Activated CD8-positive, alpha-beta T cell treated with anti-CD3 and anti-CD28 coated beads for 36 hours (primary cell): Measurements from ENCODE around the gene REC8. TPM values are rescaled to one million over a fixed set of nuclear protein-coding genes. Genes with fewer than 3 reads are reported as not detected.

Experiments used
- ATAC-seq: fragments of 200-7000 bp; cut with Tn5 transposase; one replicate; pipeline ENCODE4 v1.10.0; 2021; ENCODE audit warnings: mild to moderate bottlenecking, moderate library complexity
- CTCF ChIA-PET: fragments of 350-600 bp; sonication (Branson Sonifier 250); formaldehyde crosslinking; loops from one replicate; lab custom pipeline; 2021; ENCODE audit warnings: antibody characterized with exemption; lab: Charles Lee
- POLR2A ChIA-PET: fragments of 350-600 bp; sonication (Branson Sonifier 250); formaldehyde crosslinking; loops from one replicate; lab custom pipeline; 2021; ENCODE audit warnings: antibody characterized with exemption; lab: Charles Lee
- DNase-seq: peaks from one replicate; pipeline ENCODE4 v3.0.0-alpha.2; 2020
- H3K27ac Mint-ChIP-seq: one replicate; pipeline ENCODE4 v1.8.0; 2021; ENCODE audit warnings: mild to moderate bottlenecking, mixed read lengths
- H3K27me3 Mint-ChIP-seq: one replicate; pipeline ENCODE4 v1.8.0; 2021; ENCODE audit warnings: mixed read lengths
- H3K36me3 Mint-ChIP-seq: one replicate; pipeline ENCODE4 v1.8.0; 2021; ENCODE audit warnings: low read depth, mixed read lengths
- H3K4me1 Mint-ChIP-seq: one replicate; pipeline ENCODE4 v1.8.0; 2021; ENCODE audit warnings: low read depth, mixed read lengths
- H3K4me3 Mint-ChIP-seq: one replicate; pipeline ENCODE4 v1.8.0; 2021; ENCODE audit warnings: mild to moderate bottlenecking, moderate library complexity, mixed read lengths
- H3K9me3 Mint-ChIP-seq: one replicate; pipeline ENCODE4 v1.8.0; 2021; ENCODE audit warnings: mixed read lengths
- intact Hi-C: fragments of 100-400 bp; cut with micrococcal nuclease; formaldehyde crosslinking; loops from one replicate; pipeline ENCODE4 v1.10.0; 2022
- total RNA-seq, 2 experiments: library from RNA; stranded (reverse); gene quantifications; one replicate each; pipeline ENCODE4 v1.2.3, GENCODE V29; 2021
- TF ChIP-seq, protein P1 (sequence below): fragments of 200-600 bp; IDR thresholded peaks from one replicate; pipeline ENCODE4 v1.8.0; 2022; ENCODE audit warnings: antibody characterized with exemption, mild to moderate bottlenecking

The REC8 gene
- total RNA-seq, 2 experiments from 2014 or later = 25.0 to 32.9 TPM

DNA sequence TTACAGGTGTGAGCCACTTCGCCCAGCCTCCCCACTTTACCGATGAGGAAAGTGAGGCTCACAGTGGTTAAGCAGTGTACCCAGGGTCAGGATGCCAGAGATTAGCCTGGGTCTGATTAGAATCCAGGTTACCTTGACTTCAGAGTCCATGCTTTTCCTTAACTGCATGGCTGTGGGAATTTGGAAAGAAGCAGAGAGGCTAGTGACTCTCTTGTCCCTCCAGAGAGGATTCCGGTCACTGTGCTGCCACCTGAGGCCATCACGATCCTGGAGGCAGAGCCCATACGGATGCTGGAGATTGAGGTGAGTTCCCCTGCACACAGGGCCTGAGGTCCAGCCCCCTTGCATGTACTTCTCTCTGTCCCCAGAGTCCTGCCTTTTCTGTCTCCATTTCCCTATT, 4.7 kb downstream of the REC8 start:
- DNase-seq (no peak), ATAC-seq (no peak)
- Mint-ChIP-seq H3K27ac (no peak overlapping the region), H3K36me3 (peaks cover 11% of the 10 kb centered on the region), H3K4me3 (no peak overlapping the region), H3K4me1 (peaks cover under 1% of the 10 kb centered on the region), H3K9me3 (no peaks in the 10 kb centered on the region), H3K27me3 (no peaks in the 10 kb centered on the region)
- ChIA-PET POLR2A (interaction anchor here (0.8 to 9.4 kb wide), 8 partner anchors 9 to 71 kb away, joined by 3 to 90 read pairs (median 17); partner anchors contain the start of genes IPO4, IRF9, PSME2 and TM9SF1), CTCF (interaction anchor here (2.1 kb wide), 1 partner anchor 15 kb away, joined by 7 read pairs; the partner anchor contains the start of gene IRF9)
- intact Hi-C loops = no loop called here
- TF ChIP-seq, protein P1, sequence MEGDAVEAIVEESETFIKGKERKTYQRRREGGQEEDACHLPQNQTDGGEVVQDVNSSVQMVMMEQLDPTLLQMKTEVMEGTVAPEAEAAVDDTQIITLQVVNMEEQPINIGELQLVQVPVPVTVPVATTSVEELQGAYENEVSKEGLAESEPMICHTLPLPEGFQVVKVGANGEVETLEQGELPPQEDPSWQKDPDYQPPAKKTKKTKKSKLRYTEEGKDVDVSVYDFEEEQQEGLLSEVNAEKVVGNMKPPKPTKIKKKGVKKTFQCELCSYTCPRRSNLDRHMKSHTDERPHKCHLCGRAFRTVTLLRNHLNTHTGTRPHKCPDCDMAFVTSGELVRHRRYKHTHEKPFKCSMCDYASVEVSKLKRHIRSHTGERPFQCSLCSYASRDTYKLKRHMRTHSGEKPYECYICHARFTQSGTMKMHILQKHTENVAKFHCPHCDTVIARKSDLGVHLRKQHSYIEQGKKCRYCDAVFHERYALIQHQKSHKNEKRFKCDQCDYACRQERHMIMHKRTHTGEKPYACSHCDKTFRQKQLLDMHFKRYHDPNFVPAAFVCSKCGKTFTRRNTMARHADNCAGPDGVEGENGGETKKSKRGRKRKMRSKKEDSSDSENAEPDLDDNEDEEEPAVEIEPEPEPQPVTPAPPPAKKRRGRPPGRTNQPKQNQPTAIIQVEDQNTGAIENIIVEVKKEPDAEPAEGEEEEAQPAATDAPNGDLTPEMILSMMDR = no peak

DNA sequence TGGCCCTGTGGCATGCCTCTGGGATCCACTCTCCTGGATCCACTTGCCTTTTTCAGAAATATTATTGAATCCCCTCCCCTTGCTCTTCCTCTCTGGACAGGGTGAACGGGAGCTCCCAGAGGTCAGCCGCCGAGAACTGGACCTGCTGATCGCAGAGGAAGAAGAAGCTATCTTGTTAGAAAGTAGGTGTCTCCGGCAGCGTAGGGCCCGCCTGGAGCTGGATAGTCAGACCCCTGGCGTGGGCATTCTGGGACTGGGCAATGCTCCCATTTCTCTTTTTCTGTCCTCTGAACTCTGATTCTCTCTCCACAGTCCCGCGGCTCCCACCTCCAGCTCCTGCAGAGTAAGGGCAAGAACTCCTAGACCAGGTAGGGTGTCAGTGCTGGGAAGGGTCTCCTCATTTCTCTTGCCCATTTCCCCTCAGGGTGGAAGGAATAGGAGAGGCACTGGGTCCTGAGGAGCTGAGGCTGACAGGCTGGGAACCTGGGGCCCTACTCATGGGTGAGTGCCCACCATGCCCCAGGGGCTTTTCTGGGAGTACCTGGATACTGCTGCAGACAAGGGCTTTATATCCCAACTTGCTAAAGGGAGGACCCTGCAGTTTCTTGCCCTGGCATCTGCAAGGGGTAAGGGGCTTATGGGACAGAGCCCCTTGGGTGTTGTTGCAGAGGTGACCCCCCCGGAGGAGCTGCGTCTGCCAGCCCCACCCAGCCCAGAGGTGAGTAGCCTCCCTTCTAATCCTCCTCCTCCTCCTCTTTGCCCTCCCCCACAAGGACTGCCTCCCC, 5.4 kb downstream of the REC8 start:
- ATAC-seq (no peak), DNase-seq (no peak)
- TF ChIP-seq, protein P1 = no peak
- H3K36me3 Mint-ChIP-seq = peaks cover 14% of the 10 kb centered on the region
- no peaks in the 10 kb centered on the region for H3K9me3 Mint-ChIP-seq
- H3K4me3 Mint-ChIP-seq = no peak overlapping the region
- H3K27ac Mint-ChIP-seq = no peak overlapping the region
- CTCF ChIA-PET = no interaction called here
- intact Hi-C loops = no loop called here
- POLR2A ChIA-PET = interaction anchor here (0.6 to 9.4 kb wide), 8 partner anchors 8 to 71 kb away, joined by 3 to 89 read pairs (median 12); partner anchors contain the start of genes IPO4, IRF9, PSME2 and TM9SF1
- no peaks in the 10 kb centered on the region for H3K4me1 Mint-ChIP-seq
- H3K27me3 Mint-ChIP-seq = no peaks in the 10 kb centered on the region

DNA sequence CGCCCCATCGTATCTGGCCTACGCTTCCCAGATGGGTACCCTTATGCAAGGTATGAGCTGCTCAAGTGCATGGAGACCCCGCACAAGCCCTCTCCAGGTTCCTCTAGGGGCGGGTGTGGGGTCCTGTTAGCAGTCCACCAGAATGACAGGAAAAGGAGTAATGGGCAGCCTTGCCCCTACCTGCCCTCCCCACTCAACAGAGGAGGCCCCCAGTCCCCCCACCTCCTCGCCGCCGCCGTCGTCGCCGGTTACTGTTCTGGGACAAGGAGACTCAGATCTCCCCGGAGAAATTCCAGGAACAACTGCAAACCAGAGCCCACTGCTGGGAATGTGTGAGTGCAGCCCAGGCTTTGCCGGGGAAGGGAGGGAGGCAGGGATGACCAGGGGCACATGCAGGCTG, 6.0 kb downstream of the REC8 start:
- no peak overlapping the region for H3K4me3 Mint-ChIP-seq
- ATAC-seq (no peak), DNase-seq (no peak)
- H3K9me3 Mint-ChIP-seq = no peaks in the 10 kb centered on the region
- H3K27me3 Mint-ChIP-seq = no peaks in the 10 kb centered on the region
- CTCF ChIA-PET = interaction anchor here (2.7 kb wide), 1 partner anchor 17 kb away, joined by 13 read pairs; the partner anchor contains the start of gene IRF9
- H3K4me1 Mint-ChIP-seq = peaks cover 2% of the 10 kb centered on the region
- no peak overlapping the region for H3K27ac Mint-ChIP-seq
- TF ChIP-seq, protein P1 = no peak
- intact Hi-C loops = no loop called here
- H3K36me3 Mint-ChIP-seq = peaks cover 17% of the 10 kb centered on the region
- POLR2A ChIA-PET = interaction anchor here (0.6 to 9.4 kb wide), 6 partner anchors 10 to 70 kb away, joined by 3 to 89 read pairs (median 24); partner anchors contain the start of genes IPO4, IRF9 and TM9SF1

DNA sequence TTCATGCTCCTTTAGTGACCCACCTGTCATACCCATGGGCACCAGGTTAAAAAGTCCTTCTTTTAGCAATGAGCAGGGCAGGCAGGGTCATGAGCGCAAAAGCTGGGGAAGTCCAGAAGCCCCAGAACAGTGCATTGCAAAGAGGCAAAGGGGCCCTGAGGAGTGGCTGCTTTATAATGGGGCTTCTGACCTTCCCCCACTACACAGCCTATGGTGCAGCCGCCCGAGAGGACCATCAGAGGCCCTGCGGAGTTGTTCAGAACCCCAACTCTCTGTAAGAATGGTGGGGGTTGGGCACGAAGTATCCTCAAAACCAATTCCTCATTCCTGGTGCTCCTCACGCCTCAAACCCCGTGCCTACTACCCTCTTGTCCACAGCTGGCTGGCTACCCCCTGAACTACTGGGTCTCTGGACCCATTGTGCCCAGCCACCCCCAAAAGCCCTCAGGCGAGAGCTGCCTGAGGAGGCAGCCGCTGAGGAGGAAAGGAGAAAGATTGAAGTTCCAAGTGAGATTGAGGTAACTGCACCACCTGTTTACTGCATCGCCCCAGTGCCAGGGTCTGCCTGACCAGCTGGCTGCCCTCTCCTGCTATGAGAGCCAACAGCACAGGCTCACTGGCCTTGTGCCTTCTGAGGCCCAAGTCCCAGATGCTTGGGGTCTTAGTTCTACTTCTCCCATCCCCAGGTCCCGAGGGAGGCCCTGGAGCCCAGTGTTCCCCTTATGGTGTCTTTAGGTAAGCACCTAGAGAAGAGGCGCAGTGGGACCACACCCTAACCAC, 6.7 kb downstream of the REC8 start:
- ChIA-PET CTCF (interaction anchor here (2.7 kb wide), 1 partner anchor 17 kb away, joined by 13 read pairs; the partner anchor contains the start of gene IRF9), POLR2A (interaction anchor here (1.9 to 13.4 kb wide), 6 partner anchors 7 to 33 kb away, joined by 6 to 163 read pairs (median 34); partner anchors contain the start of genes IPO4, IRF9, PSME2 and REC8)
- Mint-ChIP-seq H3K4me3 (no peak overlapping the region), H3K27me3 (no peaks in the 10 kb centered on the region), H3K4me1 (peaks cover 2% of the 10 kb centered on the region), H3K36me3 (peaks cover 16% of the 10 kb centered on the region), H3K9me3 (no peaks in the 10 kb centered on the region), H3K27ac (no peak overlapping the region)
- TF ChIP-seq, protein P1 = no peak
- ATAC-seq (no peak), DNase-seq (no peak)
- intact Hi-C loops = no loop called here
